Amniotic stem cell (primary cell): Measurements from ENCODE around the gene CCDC47.

Experiments used
- DNase-seq: peaks from one replicate; lab custom pipeline; 2025; lab: John Stamatoyannopoulos, UW

The CCDC47 gene

DNA sequence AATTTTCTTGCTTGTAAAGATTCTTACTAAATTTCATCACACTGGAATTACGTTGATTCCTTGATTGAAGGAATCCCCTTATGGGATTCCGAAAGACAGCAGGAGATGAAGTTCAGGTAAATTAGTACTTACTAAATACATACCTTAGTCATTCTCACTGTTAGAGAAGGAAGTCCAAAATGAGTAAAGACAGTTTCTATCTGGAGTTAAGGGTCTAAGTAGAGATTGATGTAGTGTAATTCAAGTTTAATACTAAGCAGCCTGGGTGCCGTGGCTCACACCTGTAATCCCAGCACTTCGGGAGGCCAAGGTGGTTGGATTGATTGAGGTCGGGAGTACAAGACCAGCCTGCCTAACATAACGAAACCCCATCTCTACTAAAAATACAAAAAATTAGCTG is 10.1 kb upstream of the CCDC47 start:
- no peak for DNase-seq

DNA sequence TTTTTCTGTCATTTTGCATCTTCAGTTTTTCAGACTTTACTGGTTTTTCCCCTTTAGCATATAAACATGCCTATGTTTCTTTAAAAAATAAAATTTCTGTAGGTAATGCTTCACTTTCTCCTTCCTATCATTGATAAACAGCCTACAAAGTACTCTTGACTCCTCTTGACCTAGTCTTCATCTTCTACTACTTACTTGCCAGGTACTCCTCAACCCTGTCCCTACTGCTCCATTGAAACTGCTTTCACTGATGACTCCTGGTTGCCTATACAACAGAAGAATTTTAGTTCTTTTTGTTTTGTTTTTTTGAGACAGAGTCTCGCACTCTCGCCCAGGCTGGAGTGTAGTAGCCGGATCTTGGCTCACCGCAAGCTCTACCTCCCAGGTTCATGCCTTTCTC is 7.5 kb upstream of the CCDC47 start:
- DNase-seq = no peak

DNA sequence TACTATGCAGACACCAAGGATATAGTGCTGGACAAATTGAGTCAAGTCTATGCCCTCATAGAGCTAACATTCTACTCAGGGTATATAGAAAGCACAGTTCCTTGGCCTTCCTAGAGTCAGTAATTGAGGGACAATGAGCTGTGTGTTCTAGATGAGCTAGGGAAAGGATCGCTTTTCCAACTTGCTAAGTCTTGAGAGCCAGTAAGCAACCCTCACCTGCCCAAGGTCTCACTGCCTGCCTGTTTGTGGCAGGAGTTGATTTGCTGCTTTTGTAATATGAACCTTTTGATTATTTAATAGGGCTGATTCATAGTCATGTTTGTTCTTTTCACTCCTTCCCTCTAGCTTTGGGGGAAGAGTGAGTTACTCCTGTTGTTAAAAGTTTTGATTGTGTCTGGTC is 7.1 kb upstream of the CCDC47 start:
- no peak for DNase-seq

DNA sequence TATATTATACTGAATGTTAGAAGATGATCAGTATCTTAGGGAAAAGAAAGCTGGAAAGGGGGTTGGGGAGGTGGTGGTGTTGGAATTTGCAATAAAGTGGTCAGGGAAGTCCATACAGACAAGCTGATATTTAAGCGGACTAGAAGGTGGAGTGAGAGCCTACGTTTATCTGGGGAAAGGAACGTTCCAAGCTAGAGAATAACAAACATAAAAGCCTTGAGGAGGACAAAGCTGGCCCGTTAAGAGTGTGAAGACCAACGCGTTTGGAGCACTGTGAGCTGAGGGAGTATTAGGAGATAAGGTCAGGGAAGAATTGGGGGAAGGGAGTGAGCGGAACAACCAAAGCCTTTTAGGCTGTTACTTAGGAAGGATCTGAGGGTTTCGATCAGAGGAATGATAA is 2.0 kb upstream of the CCDC47 start:
- DNase-seq = no peak

DNA sequence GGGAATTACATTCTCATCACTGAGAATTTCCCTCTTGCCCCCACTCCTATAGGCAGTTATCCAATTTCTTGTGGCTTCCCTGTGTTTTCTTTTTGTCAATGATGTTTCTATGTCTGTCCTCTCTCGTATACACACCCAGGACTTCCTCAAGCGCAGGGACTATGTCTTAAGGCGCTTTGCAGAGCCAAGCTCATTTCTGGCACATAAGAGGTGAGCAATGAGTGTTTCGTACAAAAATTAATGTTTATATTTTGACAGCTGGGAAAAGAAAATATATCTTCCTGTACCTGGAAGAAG is 1.5 kb upstream of the CCDC47 start:
- DNase-seq = no peak

DNA sequence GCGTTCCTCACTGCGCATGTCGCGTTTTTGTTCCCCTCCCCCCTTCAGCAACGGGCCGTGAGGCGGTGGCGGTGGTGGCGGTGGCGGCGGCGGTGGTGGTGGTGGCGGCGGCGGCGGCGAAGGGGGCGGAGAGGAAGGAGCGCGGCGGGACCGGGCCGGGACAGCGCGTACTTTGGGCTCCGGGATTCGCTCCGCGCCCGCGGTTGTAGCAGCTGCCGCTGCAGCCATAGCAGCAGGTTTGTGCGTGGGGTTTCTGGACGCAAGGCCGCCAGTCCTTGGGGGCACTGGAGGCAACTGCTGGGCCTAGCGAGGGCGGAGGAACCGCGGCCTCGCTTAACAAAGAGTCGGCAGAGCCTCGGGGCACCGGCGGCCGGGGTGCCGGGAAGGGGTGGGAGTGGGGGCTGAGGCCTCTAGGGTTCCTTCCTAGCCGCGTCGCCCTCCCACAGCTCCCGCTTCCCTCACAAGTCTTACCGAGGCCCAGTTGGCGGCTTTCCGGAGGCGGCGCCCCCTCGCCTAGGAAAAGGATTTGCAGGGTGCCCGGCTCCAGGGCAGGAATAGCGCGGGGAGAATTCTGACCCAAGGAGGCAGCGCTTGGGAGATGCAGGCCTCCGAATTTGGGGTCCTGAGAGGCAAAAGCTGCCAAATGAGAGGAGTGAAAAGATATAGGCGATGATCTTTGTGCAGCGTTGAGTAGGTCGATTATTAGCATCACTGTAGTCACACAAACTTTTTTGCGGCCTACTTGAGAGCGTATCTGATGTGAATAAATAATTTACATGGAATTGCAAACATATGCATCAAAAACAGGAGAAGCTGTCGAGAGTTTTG is 958 bp upstream of the CCDC47 start, which contains the start of gene DDX42:
Gene DDX42 (plus strand): TSS at position 30 of the 828 bp plus-strand sequence. CDS start 12,880 bp downstream, outside the sequence.
- DNase-seq = no peak

DNA sequence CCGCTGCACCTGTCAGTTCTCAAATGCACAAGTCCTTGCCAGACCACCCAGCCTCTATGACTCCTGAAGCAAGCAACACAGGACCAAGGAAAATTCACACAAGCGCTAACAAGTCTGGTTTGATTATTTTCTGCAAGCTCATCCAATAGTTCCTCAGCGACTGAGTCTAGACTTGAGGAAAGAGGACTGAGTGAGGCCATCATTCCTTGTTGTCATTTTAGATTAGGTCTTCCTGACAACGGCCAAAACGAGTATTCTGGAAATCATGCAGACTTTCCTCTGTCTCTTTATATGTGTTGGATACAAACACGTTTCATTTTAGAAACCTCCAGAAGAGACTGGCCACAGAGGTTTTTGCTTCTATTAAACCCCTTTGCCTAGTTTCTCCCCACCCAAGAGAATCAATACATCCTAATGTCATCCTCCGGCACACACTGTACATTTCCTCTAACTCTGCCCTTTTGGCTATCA is 561 bp downstream of the CCDC47 start:
- DNase-seq = no peak

DNA sequence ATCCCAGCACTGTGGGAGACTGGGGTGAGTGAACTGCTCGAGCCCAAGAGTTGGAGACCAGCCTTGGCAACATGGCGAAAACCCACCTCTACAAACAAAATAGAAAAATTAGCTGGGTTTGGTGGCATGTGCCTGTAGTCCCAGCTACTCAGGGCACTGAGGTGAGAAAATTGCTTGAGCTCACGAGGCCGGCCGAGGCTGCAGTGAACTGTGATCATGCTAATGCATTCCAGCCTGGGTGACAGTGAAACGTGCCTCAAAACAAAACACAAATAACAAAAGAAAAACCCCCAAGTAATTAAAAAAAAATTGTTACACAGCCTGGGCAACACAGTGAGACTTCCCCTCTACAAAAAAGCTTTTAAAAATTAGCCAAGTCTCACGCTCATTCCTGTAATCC is 5.0 kb downstream of the CCDC47 start:
- no peak for DNase-seq

DNA sequence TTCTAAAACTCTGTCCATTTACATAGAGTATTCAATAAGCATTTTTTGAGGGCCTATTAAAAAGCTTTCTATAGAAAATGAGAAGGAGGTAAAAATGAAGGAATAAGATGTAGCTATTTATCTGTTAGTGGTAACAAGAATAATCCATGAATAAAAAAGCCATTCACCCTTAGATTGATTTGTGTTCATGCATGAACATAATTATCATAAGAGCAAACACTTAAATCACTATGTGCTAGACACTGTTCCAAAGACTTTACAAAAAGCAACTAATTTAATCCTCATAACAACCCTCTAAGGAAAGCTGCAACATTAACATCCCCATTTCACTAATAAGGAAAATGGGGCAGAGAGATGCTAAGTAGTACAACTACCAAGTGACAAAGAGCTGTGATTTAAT is 6.6 kb downstream of the CCDC47 start:
- no peak for DNase-seq

DNA sequence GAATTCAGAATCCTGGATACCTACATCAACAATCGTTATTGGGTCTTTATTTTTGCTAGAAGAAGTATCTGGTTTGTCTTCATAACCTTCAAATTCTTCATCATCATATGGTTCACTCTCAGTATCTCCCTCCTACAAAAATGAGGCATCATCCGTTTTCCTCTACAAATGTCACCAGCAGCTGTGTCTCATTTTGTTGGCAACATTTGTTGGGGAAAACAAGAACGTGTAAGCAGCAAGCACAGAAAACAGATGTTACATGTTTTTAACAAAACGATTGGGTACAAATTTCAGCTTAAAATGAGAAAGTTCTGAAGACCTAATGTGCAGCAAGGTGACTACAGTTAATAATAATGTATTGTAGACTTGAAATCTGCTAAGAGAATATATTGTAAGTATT is 8.7 kb downstream of the CCDC47 start:
- no peak for DNase-seq

DNA sequence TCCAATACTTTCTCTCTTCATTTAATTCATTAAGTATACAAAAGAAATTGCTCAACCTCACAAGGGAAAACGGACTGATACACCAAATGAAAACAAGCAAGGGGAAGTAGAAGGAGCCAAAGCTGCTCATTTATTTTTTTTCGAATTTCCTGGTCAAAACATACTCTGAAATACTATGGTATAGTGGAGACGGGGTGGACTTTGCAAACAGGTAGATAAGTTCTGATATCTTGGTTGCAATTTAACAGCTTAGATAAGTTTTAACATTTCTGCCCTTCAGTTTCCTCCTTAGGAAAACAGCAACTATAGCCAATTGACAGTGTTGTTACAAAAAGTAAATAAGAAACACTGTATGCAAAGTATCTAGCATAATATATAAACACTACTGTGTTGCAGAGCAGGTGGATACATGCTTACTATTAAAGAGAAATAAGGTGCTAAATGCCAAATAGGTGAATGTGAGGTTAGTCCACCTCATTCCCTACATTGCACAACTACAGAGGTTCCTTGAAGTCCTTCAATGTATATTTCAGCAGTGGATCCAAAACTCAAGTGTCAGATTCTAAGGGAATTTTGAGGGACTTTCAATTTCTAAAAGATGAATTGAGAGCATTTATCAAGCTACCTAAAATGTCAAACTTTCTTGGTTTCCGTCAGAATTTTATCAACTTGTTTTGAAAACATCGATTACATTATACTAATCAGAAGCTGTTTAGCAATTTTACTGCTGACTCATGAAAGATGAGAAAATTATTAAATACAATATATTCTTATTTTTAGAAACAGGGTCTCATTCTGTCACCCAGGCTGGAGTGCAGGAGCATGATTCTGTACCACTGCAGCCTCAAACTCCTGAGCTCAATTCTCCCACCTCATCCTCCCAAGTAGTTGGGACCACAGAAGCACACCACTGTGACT is 11.0 kb downstream of the CCDC47 start:
- DNase-seq = no peak

DNA sequence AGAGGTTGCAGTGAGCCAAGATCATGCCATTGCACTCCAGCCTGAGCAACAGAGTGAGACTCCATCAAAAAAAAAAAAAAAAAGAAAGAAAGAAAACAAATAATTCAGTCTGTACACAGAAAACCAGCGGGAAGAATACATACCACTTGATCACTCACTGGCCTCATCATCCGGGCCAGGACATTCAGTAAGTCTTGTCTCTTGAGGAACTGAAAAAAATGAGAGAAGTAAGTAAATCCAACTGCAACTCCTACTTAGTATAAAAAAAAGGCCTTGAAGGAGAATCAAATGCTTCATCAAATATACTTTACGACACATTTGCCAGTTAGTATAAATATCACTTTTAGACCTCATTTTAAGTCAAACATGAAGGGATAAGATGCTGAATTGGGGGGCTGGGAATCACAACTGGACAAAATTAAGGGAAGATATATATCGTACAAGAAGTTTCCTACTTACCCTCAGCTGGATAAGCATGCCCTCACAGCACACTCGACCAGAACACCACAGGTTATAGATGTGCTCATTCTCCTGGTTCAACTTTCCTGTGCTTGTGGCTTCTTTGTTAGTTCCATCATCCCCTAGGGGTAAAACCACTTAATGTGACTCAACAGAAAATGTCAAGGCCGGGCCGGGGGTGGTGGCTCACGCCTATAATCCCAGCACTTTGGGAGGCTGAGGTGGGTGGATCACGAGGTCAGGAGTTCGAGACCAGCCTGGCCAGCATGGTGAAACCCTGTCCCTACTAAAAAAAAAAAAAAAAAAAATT is 12.4 kb downstream of the CCDC47 start:
- no peak for DNase-seq

DNA sequence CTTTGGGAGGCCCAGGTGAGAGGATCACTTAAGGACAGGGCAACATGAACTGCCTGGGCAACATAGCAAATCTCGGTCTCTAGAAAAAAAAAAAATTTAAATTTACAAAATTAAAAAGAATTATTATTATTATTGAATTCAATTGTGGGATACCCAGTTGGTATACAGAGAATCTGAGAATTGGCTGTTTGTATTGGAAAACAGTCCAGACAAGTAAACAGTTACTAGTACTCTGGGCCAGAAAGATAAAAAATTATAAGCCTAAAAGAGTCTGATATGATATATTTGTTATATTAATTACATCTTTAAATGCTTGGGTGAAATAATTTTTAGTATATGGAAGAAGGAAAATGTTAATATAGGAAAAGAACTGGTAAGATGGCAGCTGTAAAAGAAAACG is 15.0 kb downstream of the CCDC47 start:
- no peak for DNase-seq

DNA sequence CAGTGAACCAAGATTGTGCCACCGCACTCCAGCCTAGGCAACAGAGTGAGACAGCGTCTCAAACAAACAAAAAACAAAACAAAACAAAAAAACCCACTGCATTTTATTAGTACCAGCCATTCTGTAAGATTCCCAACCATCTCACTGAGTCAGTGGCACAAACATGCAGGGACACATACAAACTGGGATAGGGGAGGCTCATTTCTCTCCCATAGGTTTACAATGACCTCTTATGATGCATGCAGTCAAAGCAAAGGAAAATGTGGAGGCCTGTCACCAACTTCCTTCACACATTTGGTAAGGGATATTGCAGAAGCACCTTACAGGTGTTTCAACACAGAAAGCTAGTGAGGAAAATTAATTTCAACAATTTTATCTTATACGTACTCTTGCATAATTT is 19.4 kb downstream of the CCDC47 start:
- DNase-seq = no peak

DNA sequence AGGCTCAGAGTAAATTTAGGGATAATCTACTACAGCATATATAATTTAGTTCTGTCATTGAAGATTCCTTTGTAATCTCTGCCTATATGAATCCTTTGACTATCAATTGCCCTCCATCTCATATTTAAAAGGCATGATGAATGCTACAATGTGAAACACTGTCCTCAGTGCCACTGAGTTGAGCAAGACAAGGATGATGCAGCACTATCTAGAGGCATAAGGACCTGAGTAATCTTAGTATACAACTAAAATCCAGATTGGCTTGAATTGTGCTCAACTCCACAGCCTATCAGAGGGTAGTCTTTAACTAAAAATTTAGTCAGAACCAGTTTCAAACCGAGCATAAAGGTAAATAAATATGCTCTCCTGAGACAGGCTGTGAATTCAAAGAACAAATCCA is 20.2 kb downstream of the CCDC47 start:
- DNase-seq = no peak

DNA sequence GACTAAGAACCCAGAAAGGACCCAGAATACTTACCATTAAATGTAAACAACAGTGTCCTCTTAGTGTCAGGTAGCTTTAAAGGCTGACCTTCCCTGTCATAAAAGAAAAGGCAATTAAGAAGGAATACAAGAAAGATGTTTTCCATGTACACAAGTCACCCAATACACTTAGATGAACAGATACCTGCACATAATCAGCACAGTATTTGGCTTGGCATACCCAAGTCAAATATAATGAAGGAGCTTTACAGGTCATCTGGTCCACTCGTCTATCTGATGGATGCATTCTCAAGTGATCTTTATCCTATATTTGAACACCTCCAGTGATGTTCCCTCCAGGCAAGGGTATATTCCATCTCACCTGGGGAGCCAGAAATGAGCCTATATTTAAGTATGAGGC is 20.7 kb downstream of the CCDC47 start:
- DNase-seq = no peak

DNA sequence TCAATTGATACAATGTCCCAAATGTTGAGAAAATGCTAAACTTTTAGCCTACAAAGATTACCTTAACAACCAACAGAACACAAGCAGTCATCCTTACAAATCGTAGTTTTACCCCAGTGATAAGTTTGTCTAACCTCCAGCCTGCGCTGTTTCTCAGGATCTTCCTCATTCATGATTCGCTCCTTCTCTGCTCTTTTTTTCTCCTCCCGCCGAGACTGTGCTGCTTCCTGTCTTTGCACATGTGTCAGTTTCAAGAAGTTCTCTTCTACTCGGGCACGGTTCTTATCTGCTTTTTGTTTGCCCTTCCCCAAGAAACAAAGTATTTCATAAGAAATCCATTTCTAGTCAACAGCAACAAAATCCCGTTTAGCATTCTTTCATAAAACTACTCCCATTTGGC is 21.6 kb downstream of the CCDC47 start:
- no peak for DNase-seq

DNA sequence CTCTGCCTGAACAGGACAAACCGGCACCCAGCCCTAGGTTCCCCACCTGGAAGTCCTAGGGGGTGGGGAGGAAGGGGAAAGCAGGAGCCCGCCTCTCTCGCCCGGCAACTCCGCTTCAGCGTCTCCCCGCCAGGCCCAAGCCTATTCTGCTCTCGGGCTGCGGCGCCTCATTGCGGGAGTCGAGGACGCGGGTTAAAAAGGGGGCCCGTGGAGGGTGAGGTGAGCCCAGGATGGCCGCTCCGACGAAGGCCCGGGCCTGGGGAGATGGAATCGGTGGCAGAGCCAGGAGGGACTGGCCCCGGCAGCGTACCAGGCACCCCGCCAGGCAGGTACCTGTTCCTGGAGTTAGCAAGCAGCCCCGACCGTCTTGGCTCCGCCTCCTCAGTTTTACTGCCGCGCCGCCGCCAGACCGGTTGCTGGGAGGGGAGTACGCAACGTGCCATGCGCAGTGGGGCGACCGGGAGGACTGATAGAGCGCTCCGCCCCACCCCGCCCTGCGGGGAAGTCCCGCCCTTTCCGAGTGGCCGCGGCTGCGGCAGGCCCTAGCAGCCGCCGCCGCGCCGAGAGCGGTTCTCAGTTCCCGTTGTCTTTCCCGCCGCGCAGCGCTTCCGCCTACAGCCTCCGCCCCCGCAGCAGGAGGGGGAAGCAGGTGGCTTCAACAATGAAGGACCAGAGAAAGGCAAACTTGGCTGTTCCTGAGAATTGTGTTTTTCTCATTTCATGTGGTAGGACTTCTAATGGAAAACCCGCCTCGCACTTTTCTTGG is 31.8 kb downstream of the CCDC47 start, which contains the start of gene STRADA:
Gene STRADA (minus strand): TSS at position 392 of the 766 bp plus-strand sequence. CDS start 13,430 bp downstream, outside the sequence.
- peak; percentile 91 for DNase-seq

DNA sequence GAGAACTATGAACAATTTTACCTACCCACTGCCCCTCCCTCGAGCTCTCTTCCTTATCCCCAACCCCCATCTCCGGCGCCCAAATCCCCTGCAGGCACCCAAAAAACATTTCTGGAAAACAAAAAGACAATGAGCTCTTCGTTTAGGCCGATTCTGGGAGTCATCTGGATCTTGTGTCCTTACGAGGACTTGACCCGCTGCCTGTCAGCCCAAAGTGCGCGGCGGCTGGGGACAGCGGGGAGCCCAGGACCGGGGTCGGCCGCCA is 32.3 kb downstream of the CCDC47 start:
- no peak for DNase-seq

DNA sequence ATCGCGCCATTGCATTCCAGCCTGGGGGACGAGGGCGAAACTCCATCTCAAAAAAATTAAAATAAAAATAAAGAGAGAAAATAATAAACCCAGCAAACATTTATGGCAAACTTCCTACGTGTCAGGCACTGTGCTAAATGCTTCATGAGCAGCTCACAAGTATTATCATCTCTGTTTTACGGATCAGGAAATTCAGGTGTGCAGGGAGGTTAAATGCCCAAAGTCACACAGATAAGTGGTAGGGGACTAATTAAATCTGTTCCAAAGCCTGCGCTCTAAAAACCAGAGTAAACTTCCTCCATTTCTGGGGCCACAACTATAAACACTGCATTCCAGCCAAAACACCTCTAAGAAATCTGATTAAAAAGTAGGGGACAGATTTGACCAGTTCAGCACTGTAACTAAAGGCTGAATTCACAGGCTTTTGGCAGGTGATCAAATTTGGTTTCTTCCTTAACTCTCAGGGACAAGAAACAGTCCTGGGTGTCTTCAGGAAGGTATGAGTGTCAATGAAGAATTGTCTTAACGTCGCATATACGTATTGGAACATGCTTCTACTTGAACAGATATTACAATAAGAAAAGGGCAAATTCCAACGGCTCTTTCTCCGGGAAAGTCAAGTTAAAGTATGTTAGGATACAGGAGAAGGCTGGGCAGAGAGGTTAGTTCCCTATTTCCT is 32.8 kb downstream of the CCDC47 start:
- DNase-seq = no peak

DNA sequence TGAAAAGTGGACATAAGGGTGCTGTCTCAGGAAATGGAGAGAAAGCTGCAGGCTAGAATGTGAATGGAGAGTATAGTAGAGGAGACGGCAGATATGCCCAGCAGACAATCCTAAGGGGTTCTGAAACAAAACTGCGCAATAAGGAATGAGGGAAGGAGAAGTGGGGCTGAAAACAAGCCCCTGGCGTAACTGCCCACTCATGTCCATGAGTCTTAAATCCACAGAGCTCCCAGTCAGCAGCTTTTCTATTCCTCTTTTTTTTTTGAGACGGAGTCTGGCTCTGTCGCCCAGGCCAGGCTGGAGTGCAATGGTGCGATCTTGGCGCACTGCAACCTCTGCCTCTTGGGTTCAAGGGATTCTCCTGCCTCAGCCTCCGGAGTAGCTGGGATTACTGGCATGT is 37.7 kb downstream of the CCDC47 start:
- DNase-seq = no peak
